GM19351 (cell line): ENCODE results near the gene UTY.

Experiments used
- ATAC-seq: cut with Tn5 transposase; IDR thresholded peaks from one replicate; pipeline ENCODE4 v1.9.1; 2021; ENCODE audit warnings: mild to moderate bottlenecking, moderate library complexity; ENCODE audit not compliant: unreplicated experiment

UTY gene

DNA sequence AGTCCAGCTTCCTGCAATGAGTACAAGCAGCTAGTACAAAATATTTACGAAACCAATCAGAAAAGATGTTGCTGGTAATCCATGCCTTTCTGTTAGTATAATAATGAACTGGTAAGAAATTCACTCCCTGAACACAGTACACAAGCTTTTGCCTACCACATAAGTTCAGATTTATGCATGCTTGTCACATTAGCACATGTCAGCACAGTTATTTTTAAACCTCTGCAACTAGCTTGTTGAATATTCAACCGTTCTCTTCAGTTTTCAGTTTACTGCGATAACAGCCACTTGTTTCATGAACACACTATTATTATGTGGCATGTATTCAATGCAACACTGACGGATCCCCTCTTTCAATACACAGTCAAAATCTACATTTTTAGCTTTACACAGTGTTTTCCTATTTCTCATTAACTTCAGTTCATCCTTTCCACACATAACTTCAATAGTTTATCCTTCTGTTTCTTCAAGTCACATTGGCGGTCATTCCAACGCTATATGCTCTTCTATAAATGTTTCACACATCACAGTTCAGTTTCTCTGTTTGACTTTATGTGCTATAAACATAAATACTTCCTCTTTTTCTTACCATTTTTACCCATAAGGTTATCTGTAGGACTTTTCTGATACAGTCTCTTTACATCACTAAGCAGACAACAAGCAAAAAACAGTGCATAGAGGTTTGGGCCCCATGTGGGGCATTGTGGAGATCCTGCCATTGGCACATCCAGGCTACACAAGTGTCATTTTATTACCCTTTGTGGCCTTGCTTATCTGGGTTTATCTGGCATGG, 62.8 kb downstream of the UTY start:
- ATAC-seq: no peak

DNA sequence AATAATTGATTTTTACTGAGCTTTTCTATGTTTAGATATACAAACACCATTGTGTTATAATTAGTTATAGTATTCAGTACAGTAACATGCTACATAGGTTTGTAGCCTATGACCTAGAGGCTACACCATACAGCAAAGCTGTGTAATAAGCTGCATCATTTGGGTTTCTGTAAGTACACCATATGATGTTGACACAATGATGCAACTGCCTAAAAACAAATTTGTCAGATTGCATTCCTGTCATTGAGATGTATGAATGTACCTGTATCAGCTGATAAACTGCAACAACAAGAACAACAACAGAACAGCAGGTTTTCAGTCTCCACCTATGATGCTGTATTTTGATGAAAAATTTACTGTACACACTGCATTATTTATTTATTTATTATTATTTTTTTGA, 64.3 kb downstream of the UTY start:
- no peak for ATAC-seq

DNA sequence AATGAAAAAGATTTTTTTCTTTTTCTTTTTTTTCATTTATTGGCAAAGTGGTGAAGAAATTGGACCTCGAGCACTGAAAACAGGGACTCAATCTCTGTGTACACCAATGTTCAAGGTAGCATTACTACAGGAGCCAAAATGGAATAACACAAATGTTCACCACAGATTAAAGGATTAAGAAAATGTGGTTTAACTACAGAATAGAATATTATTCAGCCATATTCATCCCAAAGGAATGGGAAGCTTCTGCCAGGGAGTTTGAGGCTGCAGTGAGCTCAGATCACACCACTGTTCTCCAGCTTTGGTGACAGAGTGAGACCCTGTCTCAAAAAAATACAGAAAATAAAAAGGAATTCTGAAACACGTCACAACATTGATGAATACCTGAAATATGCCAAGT, 81.0 kb downstream of the UTY start:
- ATAC-seq: no peak

DNA sequence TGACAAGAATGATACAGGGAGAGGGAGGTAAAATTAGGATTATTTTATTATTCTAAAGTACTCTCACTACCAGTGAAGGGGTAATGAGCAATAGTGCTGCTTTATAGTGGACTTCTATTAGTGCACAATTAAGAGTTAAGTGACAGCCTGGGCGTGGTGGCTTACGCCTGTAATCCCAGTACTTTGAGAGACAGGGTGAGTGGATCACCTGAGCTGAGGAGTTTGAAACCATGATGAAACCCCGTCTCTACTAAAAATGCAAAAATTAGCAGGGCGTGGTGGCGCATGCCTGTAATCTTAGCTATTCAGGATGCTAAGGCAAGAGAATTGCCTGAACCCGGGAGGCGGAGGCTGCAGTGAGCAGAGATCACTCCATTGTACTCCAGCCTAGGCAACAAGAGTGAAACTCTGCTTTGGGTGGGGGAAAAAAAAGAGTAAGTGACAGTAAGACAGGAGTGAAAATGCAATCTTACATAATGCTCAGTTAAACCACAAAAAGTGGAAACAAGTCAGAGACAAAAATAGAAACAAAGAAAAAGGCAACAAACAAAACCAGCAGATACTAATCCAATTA, 98.6 kb downstream of the UTY start:
- no peak for ATAC-seq

DNA sequence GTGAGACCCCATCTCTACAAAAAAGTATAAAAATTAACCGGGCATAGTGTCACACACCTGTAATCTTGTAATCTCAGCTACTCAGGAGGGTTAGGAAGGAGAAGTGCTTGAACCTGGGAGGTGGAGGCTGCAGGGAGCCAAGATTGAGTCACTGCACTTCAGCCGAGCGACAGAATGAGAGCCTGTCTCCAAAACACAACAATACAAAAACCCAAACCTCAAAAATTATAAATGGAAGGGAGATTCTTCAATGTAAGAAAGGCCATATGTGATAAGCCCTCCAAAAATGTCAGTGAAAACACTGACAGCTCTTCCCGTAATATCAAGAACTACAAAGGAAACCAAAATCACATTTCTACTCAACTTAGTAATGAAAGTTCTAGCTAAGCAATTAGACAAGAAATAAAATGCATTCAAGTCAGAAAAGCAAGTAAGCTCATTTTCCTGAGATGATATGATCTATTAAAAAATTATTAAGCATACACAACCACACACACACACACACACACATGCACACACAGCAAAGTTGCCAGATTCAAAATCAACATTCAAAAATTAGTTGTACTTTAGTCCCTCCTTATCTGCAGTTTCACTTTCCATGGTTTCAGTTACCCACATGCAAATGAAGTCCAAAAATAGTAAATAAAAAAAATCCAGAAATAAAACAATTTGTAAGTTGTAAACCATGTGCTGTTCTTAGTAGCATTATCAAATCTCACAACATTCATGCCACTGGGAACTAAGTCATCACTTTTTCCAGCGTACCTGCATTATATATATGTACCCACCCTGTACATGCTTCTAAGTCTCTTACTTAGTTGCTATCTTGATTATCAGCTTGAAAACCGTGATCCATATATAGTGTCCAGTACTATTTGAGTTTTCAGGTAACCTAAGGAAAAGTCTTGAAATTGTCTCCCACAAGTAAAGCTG, 108.7 kb downstream of the UTY start:
- no peak for ATAC-seq

DNA sequence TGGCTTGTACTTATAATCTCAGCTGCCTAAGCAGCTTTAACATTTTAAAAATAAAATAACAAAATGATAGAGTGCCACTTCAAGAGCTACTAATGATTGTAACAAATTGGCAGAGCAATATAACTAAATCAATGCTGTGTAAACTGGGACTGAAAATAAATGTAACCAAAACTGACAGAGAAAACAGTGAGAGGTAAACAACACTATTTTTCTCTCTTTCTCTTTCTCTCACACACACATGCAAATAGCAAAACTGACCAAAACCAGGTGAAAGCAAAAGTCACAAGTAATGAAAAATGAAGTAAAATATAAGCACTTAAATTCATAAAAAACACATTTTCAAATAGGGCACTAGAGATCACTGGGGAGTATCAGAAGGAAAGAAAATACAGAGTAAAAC, 109.6 kb downstream of the UTY start:
- ATAC-seq: no peak

DNA sequence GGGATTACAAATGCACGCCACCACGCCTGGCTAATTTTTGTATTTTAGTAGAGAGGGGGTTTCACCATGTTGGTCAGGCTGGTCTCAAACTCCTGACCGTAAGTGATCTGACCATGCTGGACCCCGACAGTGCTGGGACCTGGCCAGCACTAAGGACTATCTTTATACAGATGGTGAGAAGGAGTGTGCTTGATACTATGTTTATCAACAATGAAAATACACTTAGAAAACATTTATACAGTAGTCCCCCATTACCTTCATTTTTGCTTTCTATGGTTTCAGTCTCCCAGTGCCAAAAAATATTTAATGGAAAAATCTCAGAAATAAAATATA, 111.4 kb downstream of the UTY start:
- ATAC-seq: no peak

DNA sequence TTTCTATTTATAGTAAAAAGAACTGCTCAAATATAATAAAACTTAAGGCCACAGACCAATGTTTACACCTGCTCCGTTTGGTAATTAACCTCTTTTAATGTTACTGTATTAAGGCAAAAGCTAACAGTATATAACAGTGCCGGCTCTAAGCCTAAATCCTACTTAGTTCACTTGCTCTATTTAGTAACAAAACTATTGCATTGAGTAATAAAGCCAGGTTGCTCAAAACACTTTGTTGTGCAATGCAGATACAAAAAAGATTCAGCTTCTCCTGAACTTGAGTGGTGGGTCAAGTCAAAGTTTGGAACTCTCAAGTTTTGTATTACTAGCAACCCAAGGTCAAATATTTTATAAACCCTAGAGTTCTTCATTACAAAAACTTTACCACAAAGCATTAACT, 116.2 kb downstream of the UTY start:
- no peak for ATAC-seq

DNA sequence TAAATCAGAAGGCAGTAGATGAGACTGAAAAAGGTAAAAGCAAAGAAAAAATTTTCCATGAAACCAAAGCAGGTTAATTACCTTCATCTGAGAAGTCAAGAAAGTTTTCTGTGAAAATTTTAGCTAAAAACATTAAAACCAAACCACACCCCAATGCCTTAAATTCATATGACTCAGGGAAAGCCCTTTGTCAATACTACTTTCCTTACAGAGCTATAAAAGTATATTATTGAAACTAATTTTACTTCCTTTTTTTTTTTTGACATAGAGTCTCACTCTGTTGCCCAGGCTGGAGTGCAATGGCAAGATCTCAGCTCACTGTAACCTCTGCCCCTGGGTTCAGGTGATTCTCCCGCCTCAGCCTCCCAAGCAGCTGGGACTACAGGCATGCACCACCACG, 117.2 kb downstream of the UTY start:
- ATAC-seq: no peak

DNA sequence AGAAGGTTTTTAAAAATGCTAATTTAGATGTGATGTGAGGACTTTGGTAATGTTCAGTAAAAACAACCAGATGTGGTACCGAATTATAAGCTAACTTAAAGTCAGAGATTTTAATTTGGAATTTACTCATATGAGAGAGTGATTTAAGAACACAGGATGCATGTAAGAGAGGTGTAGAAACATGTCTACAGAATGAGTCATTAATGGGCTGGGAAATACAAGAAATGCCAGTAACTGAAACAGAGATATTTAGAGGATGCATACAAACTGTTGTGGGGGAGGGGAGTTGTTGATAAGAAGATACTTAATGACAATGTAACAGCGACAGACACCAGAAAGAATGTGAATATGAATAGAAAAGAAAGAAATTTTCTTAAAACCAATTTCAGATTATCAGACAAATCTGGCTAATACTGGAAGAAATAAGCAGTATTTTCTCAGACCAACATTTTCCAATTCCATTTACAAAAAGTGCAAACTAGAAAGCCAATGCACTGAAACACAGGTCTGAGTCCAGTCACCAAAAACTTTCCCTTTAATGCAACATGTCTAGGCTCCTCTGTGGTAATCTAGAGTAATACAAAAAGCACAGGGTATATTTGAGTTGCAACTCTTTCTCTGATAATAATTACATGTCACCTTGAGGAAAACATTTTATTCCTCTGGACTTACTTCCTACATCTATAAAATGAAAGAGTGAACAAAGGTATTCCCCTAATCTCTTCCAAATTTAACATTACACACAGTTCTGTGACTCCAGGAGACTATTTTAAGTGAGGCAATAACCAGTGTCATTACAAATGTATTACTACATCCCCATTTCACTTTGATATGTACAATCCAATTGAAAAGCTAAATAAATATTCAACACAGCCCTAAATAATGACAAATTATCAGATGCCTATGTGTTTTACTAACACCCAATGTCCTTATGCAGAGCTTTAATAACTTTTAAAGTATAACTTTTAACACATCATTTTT, 117.9 kb downstream of the UTY start:
- no peak for ATAC-seq

DNA sequence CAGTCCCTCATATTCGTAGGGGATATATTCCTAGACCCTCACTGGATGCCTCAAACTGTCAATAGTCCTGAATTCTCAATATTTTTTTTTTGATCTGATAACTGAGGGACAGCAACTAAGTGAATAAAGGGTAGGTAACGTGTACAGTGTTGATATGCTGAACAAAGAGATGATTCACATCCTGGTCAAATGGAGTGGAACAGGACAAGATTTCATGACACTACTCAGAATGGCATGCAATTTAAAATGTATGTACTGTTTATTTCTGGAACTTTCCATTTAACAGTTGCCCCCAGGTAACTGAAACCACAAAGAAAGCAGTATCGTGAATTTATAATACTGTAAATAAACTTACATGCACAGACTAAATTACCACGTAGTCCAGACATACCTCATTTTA, 128.4 kb downstream of the UTY start:
- ATAC-seq: no peak

DNA sequence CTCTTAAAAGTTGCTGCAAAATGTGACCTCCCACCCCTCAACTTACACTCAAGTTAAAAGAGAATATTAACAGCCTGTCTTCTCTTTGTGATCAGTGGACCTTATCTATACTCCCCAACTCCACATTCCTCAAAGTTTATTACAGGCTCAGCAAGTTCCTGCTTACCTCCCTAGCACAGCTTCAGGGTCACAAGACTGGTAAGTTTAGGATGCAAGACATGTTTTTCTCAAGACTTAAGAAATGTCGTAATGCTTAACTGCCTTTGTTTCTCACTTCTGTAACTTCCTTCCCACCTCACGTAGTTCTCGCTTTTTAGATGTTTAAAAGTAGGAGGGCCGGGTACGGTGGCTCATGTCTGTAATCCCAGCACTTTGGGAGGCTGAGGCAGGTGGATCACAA, 132.7 kb downstream of the UTY start:
- ATAC-seq: no peak

DNA sequence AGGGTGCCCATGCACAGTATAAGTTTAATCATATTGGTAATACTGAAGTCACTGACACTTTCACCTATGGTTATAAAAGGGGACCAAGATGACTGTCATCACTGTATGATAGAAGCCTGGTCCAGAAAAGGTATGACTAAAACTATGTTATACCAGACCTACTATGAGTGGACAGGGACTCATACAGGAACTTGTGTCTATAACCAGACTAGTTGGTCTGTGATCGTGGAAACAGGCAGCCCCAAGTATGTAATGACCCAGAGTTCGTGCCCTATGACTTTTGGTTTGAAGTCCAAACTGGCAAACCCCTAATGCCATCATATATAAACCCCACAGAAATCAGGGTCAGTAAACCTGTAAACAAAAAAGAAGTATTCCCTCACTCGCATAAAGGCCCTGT, 134.3 kb downstream of the UTY start:
- no peak for ATAC-seq

DNA sequence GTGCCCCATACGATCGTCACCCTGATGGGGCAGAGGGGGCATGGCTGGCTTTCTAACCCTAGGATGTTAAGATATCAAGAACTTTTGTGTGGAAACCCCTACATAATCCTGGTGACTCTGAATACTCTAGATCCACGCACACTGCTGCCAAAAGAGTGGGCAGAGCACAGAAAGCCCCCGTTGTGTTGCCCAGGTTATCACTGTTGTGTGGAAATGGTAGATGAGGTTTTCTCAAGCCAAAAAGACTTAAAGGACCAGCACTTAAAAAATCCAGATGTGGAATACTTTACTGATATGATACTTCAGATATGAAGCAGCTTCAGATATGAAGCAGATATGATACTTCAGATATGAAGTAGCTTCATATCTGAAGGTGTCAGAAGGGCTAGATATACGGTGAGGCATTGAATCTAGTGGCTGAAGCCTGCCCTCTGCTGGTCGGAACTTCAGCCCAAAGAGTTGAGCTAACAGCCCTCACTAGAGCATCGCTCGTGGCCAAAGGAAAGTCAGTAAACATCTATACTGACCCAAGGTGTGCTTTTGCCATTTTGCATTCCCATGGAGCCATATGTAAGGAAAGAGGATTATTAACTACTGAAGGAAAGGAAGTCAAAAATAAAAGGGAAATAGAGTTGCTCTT, 136.4 kb downstream of the UTY start:
- no peak for ATAC-seq

DNA sequence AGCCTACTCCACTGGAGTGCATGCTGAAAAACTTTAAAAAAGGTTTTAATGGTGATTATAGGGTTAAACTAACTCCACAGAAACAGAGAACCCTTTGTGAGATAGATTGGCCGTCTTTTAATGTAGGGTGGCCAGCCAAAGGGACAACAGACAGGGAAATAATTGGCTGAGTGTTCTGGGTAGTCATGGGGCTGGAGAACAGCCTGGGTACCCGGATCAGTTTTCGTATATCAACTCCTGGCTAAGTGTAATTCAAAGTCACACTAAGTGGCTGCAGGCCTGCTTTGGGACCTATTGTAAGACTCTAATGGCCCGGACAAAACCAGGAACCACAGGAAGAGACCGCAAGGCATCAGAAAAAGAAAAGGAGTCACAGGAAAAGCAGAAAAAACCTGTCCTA, 139.9 kb downstream of the UTY start:
- no peak for ATAC-seq

DNA sequence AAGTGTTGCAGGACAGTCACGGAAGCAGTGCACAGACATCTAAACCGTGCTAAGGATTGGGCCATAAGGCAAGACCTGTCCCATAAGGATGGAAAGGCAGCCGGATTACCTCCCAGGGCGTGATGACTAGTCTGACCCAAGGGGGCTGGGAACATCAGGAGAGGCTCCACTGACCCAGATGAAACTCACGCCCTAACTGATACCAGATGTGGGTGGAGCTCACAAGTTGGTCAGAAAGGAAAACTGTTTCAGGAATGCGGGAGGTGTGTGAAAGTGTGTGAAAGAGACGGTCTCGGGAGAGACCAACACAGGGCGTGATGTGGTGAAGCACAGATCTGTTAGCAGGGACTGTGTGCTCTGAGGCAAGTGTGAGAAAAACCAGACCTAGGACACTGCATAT, 140.5 kb downstream of the UTY start:
- no peak for ATAC-seq

DNA sequence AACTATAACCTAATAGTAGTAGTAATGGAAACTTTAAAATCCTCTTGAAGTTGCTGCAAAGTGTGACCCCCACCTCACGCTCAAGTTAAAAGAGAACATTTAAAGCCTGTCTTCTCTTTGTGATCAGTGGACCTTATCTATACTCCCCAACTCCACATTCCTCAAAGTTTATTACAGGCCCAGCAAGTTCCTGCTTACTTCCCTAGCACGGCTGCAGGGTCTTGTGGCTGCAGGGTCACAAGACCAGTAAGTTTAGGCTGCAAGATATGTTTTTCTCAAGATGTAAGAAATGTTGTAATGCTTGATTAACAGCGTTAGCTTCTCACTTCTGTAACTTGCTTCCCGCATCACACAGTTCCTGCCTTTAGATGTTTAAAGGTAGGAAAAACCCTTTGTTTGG, 141.1 kb downstream of the UTY start:
- no peak for ATAC-seq

DNA sequence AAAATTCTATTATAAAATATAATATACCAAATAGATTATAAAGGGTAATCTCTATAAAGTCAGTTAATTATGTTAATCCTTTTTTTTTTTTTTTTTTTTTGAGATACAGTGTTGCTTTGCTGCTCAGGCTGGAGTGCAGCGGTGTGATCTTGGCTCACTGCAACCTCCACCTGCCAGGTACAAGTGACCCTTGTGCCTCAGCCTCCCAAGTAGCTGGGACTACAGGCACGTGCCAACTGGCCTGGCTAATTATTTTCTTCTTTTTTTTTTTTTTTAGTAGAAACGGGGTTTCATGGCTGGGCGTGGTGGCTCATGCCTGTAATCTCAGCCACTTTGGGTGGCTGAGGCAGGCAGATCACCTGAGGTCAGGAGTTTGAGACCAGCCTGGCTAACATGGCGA, 141.9 kb downstream of the UTY start:
- ATAC-seq: no peak

DNA sequence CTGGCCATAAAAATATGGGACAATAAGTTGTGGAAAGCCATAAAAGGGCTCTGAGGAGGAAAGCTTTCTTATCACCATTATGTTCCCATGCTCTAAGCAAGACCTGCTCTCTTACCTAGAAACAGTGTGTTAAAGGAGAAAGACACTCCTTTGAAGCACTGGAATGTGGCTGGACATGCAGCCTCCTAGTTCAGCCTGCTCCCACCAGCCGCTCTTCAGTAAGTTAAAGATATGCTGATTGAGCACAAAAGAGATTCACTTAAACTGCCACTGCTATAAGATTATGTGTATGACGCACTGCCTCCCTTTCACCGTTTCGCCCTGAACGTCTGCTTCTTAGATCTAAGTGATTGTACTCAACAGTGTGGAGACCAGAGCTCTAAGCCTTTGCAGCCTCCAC, 146.0 kb downstream of the UTY start:
- no peak for ATAC-seq

DNA sequence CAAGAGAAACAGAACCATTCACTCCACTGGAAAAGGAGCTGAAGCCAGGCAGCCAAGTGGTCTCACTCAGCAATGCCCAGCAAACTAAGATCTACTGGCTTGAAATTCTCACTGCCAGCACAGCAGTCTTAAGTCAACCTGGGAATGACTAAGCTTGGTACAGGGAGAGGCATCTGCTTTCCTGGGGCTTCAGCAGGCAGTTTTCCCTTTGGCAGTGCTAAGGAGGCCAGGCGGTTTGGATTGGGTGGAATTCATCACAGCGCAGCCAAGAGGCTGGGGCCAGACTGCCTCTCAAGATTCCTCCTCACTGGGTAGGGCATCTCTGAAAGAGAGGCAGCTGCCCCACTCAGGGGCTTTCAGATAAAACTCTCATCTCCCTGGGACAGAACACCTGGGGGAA, 149.2 kb downstream of the UTY start:
- ATAC-seq: no peak
